Osteocyte (in vitro differentiated cells): ENCODE measurements around the gene NCK2. TPM values are rescaled to one million over a fixed set of nuclear protein-coding genes. Genes with fewer than 3 reads are reported as not detected.

Experiments used
- DNase-seq: peaks from one replicate; pipeline ENCODE4 v3.0.0; 2021; ENCODE audit warnings: mixed read lengths; ENCODE audit not compliant: unreplicated experiment; ENCODE audit errors: extremely low spot score
- H3K27ac Mint-ChIP-seq: one replicate; pipeline ENCODE4 v1.8.0; 2021; ENCODE audit warnings: mild to moderate bottlenecking, mixed read lengths; ENCODE audit not compliant: unreplicated experiment
- H3K27me3 Mint-ChIP-seq: one replicate; pipeline ENCODE4 v1.8.0; 2021; ENCODE audit warnings: mixed read lengths; ENCODE audit not compliant: unreplicated experiment
- H3K36me3 Mint-ChIP-seq: one replicate; pipeline ENCODE4 v1.8.0; 2021; ENCODE audit warnings: mixed read lengths; ENCODE audit not compliant: unreplicated experiment
- H3K4me1 Mint-ChIP-seq: one replicate; pipeline ENCODE4 v1.8.0; 2021; ENCODE audit warnings: mixed read lengths; ENCODE audit not compliant: unreplicated experiment
- H3K4me3 Mint-ChIP-seq: one replicate; pipeline ENCODE4 v1.8.0; 2021; ENCODE audit warnings: mild to moderate bottlenecking, moderate library complexity, mixed read lengths; ENCODE audit not compliant: unreplicated experiment
- H3K9me3 Mint-ChIP-seq: one replicate; pipeline ENCODE4 v1.8.0; 2021; ENCODE audit warnings: mixed read lengths; ENCODE audit not compliant: unreplicated experiment
- CTCF ChIP-seq: fragments of 200-600 bp; sonication (generic); IDR thresholded peaks from 2 replicates; pipeline ENCODE4 v1.5.0; 2021; ENCODE audit warnings: antibody characterized with exemption, mild to moderate bottlenecking, moderate library complexity
- total RNA-seq: library from RNA; stranded (reverse); gene quantifications from 2 replicates; pipeline ENCODE4 v1.2.1, GENCODE V29; 2021

Gene NCK2
- total RNA-seq, 1 donor from 2014 or later, result 39.5 TPM

DNA sequence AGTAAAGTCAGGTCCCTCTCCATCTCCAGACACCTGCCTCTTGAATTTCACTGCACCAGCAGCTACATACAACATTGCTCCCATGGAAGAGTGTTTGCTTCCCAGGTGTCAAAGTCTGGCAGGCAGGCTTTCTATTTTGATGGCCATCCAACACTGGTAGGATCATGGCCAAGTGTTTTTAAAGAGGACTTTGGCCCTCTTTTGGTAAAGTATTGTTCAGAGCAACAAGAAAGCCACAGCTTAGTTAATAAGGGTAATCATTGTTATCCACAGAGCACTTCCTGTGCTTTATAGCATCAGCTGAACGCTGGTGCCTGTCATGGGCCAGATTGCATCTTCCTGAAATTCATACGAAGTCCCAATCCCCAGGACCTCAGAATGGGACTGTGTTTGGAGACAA is 133.2 kb downstream of the NCK2 start:
- Mint-ChIP-seq H3K4me1 (peaks cover 27% of the 10 kb centered on the region), H3K27ac (no peak overlapping the region), H3K9me3 (peaks cover 4% of the 10 kb centered on the region), H3K36me3 (peaks cover 19% of the 10 kb centered on the region), H3K27me3 (no peaks in the 10 kb centered on the region), H3K4me3 (no peak overlapping the region)
- no peak for TF ChIP-seq CTCF
- no peak for DNase-seq

- H3K27ac Mint-ChIP-seq, result no peak overlapping the region
- H3K4me1 Mint-ChIP-seq, result peaks cover 16% of the 10 kb centered on the region
- TF ChIP-seq CTCF, result no peak
- no peak overlapping the region for H3K4me3 Mint-ChIP-seq
- H3K36me3 Mint-ChIP-seq, result peaks cover 23% of the 10 kb centered on the region
- DNase-seq, result no peak
- peaks cover 4% of the 10 kb centered on the region for H3K9me3 Mint-ChIP-seq
- no peaks in the 10 kb centered on the region for H3K27me3 Mint-ChIP-seq
Measured at GRCh38 chr2:105879106-105879802, 134.5 kb downstream of the NCK2 start.

DNA sequence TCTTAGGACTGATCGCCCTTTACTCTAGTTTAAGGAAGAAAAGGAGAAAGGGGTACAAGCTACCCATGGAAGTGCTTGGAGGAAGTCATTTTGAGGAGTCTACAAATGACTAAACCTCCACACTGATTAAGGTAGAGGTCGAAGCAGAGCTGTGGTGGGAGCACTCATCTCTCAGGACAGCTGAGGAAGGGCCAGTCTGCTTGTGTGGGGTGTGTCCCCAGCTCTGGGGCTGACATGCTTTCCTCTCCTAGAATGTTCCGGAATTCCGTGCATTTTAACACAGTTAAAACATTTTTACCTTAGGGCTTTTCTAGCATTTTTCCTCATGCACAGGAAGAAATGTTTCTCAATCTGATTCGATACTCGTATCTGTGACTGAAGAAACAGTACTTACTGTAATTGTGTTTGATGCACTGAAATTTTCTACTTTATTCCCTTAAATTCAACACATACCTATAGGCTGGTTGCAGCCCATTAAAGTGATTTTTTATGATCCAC is 135.1 kb downstream of the NCK2 start:
- Mint-ChIP-seq H3K4me1 (peaks cover 13% of the 10 kb centered on the region), H3K36me3 (peaks cover 23% of the 10 kb centered on the region), H3K9me3 (peaks cover 4% of the 10 kb centered on the region), H3K27ac (no peak overlapping the region), H3K27me3 (no peaks in the 10 kb centered on the region), H3K4me3 (no peak overlapping the region)
- no peak for DNase-seq
- no peak for TF ChIP-seq CTCF

DNA sequence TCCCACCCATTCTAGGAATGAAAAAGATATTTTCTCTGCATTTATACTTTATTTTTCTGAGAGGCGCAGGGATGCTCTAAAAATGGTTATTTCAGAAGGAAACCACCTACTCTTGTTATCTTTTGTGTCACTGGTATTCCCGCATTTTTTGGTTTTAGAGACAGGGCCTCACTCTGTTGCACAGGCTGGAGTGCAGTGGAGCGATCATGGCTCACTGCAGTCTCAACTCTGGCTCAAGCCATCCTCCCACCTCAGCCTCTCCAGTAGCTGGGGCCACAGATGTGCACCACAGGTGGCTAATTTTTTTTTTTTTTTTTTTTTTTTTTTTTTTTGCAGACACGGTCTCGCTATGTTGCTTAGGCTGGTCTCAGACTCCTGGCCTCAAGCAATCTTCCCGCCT is 135.9 kb downstream of the NCK2 start:
- Mint-ChIP-seq H3K36me3 (peaks cover 23% of the 10 kb centered on the region), H3K27me3 (no peaks in the 10 kb centered on the region), H3K9me3 (peaks cover 4% of the 10 kb centered on the region), H3K27ac (no peak overlapping the region), H3K4me1 (peaks cover 8% of the 10 kb centered on the region), H3K4me3 (no peak overlapping the region)
- no peak for TF ChIP-seq CTCF
- DNase-seq, result no peak

GRCh38 chr2:105881286-105882136 is 136.8 kb downstream of the NCK2 start:
- peaks cover 4% of the 10 kb centered on the region for H3K9me3 Mint-ChIP-seq
- peaks cover 20% of the 10 kb centered on the region for H3K36me3 Mint-ChIP-seq
- H3K27ac Mint-ChIP-seq, result no peak overlapping the region
- no peak for DNase-seq
- H3K4me3 Mint-ChIP-seq, result no peak overlapping the region
- H3K27me3 Mint-ChIP-seq, result no peaks in the 10 kb centered on the region
- no peak for TF ChIP-seq CTCF
- H3K4me1 Mint-ChIP-seq, result peaks cover 16% of the 10 kb centered on the region
